ENCODE measurements around the gene CYP4F8.
"Not testable (repeated sequence)": the region's sequence is repeated elsewhere in the genome, so short reads cannot be mapped to it uniquely, and the experiment has no call there.

CYP4F8 gene

GRCh38 chr19:15591796-15592195, 23.2 kb upstream of the CYP4F8 start:
- H3K27ac ChIP-seq (ENCODE audit: low read length) = no peak overlapping the region
- no peaks in the 10 kb centered on the region for H3K36me3 ChIP-seq (replicated peaks; ENCODE audit: low read depth, low read length)
- H3K4me1 ChIP-seq (ENCODE audit: low read length) = no peaks in the 10 kb centered on the region
- H3K9ac ChIP-seq (ENCODE audit: low read length) = no peak overlapping the region
- no peak overlapping the region for H3K4me2 ChIP-seq (ENCODE audit: low read length)
- H4K20me1 ChIP-seq (ENCODE audit: insufficient read depth, low read length) = no peaks in the 10 kb centered on the region
- H2AFZ ChIP-seq (ENCODE audit: low read depth, low read length) = no peak overlapping the region
- 0 out of 2 replicates have a peak, but pooled peaks cover 8% of the 10 kb centered on the region for H3K27me3 ChIP-seq (ENCODE audit: low read depth, low read length)
- no peaks in the 10 kb centered on the region for H3K79me2 ChIP-seq (ENCODE audit: low read length)
- H3K4me3 ChIP-seq (ENCODE audit: low read length) = no peak overlapping the region
- TF ChIP-seq, protein P1, sequence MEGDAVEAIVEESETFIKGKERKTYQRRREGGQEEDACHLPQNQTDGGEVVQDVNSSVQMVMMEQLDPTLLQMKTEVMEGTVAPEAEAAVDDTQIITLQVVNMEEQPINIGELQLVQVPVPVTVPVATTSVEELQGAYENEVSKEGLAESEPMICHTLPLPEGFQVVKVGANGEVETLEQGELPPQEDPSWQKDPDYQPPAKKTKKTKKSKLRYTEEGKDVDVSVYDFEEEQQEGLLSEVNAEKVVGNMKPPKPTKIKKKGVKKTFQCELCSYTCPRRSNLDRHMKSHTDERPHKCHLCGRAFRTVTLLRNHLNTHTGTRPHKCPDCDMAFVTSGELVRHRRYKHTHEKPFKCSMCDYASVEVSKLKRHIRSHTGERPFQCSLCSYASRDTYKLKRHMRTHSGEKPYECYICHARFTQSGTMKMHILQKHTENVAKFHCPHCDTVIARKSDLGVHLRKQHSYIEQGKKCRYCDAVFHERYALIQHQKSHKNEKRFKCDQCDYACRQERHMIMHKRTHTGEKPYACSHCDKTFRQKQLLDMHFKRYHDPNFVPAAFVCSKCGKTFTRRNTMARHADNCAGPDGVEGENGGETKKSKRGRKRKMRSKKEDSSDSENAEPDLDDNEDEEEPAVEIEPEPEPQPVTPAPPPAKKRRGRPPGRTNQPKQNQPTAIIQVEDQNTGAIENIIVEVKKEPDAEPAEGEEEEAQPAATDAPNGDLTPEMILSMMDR (IDR thresholded peaks at IDR 0.05; ENCODE audit: low read depth, low read length) = no peak
- TF ChIP-seq EZH2phosphoT487 (IDR thresholded peaks at IDR 0.05; ENCODE audit: low read depth) = no peak
- H3K9me3 ChIP-seq (ENCODE audit: insufficient read depth, low read length) = no peaks in the 10 kb centered on the region

GRCh38 chr19:15592506-15592905, 22.5 kb upstream of the CYP4F8 start:
- H3K27ac ChIP-seq (ENCODE audit: low read length); H3K27me3 ChIP-seq (ENCODE audit: low read depth, low read length); H3K9me3 ChIP-seq (ENCODE audit: insufficient read depth, low read length); H3K4me3 ChIP-seq (ENCODE audit: low read length); H4K20me1 ChIP-seq (ENCODE audit: insufficient read depth, low read length); H3K36me3 ChIP-seq (replicated peaks; ENCODE audit: low read depth, low read length); H3K9ac ChIP-seq (ENCODE audit: low read length); H3K4me1 ChIP-seq (ENCODE audit: low read length); H3K79me2 ChIP-seq (ENCODE audit: low read length); H3K4me2 ChIP-seq (ENCODE audit: low read length); H2AFZ ChIP-seq (ENCODE audit: low read depth, low read length): not testable (repeated sequence)

DNA sequence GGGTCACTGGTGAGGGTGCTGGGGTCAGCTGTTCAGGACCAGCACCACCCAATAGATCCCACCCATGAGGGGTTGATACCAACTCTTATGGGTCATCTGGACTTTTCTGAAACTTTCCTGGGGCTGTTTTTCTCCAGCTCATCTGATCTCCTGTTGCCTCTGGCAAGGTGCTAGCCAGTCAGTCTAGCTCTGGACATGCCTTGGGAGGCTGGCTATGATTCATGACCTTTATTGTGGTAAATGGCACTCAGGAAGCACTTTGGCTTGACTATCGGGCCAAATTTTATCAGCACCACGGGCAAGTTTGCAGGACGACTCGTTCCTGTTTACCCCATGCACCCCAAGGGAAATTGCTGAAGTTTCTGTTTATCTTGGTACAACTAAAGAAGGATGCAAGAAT, 21.3 kb upstream of the CYP4F8 start:
- H3K4me3 ChIP-seq (ENCODE audit: low read length); H3K79me2 ChIP-seq (ENCODE audit: low read length); H4K20me1 ChIP-seq (ENCODE audit: insufficient read depth, low read length); H3K4me1 ChIP-seq (ENCODE audit: low read length); H3K9me3 ChIP-seq (ENCODE audit: insufficient read depth, low read length); H3K4me2 ChIP-seq (ENCODE audit: low read length); H3K9ac ChIP-seq (ENCODE audit: low read length); H2AFZ ChIP-seq (ENCODE audit: low read depth, low read length); H3K27me3 ChIP-seq (ENCODE audit: low read depth, low read length); H3K27ac ChIP-seq (ENCODE audit: low read length); H3K36me3 ChIP-seq (replicated peaks; ENCODE audit: low read depth, low read length): not testable (repeated sequence)

DNA sequence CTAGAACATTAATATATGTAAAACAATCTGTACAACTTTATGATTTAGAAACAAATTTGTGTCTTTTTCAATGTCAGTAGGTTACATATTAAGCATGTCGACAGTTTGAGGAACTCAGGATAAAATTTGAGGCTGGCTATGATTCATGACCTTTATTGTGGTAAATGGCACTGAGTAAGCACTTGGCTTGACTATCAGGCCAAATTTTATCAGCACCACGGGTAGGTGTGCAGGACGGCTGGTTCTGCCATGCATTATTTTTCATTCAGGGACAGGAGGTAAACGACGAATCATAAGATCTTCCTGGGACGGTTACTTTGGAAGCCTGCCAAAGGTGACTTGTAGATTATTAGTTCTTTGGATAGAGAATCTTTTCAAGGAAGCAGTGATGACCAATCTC, 19.9 kb upstream of the CYP4F8 start:
- H3K4me3 ChIP-seq (ENCODE audit: low read length) = no peak overlapping the region
- no peak overlapping the region for H3K27ac ChIP-seq (ENCODE audit: low read length)
- 0 out of 2 replicates have a peak, but pooled peaks cover 8% of the 10 kb centered on the region for H3K27me3 ChIP-seq (ENCODE audit: low read depth, low read length)
- H3K79me2 ChIP-seq (ENCODE audit: low read length) = no peaks in the 10 kb centered on the region
- no peaks in the 10 kb centered on the region for H3K9me3 ChIP-seq (ENCODE audit: insufficient read depth, low read length)
- H4K20me1 ChIP-seq (ENCODE audit: insufficient read depth, low read length) = no peaks in the 10 kb centered on the region
- TF ChIP-seq EZH2phosphoT487 (IDR thresholded peaks at IDR 0.05; ENCODE audit: low read depth) = no peak
- TF ChIP-seq, protein P1 (IDR thresholded peaks at IDR 0.05; ENCODE audit: low read depth, low read length) = no peak
- H2AFZ ChIP-seq (ENCODE audit: low read depth, low read length) = no peak overlapping the region
- no peaks in the 10 kb centered on the region for H3K36me3 ChIP-seq (replicated peaks; ENCODE audit: low read depth, low read length)
- no peak overlapping the region for H3K4me2 ChIP-seq (ENCODE audit: low read length)
- no peaks in the 10 kb centered on the region for H3K4me1 ChIP-seq (ENCODE audit: low read length)
- H3K9ac ChIP-seq (ENCODE audit: low read length) = no peak overlapping the region

- H3K27ac ChIP-seq (ENCODE audit: low read length); H3K9ac ChIP-seq (ENCODE audit: low read length); H3K4me1 ChIP-seq (ENCODE audit: low read length); H3K36me3 ChIP-seq (replicated peaks; ENCODE audit: low read depth, low read length); H4K20me1 ChIP-seq (ENCODE audit: insufficient read depth, low read length); H3K4me2 ChIP-seq (ENCODE audit: low read length); H3K4me3 ChIP-seq (ENCODE audit: low read length); H3K27me3 ChIP-seq (ENCODE audit: low read depth, low read length); H2AFZ ChIP-seq (ENCODE audit: low read depth, low read length); H3K79me2 ChIP-seq (ENCODE audit: low read length); H3K9me3 ChIP-seq (ENCODE audit: insufficient read depth, low read length): not testable (repeated sequence)
Observed at GRCh38 chr19:15607978-15608925, 6.8 kb upstream of the CYP4F8 start.

Measured in OCI-LY3 (cell line).